Heart left ventricle (tissue), 16 donors: ENCODE data around the gene DPP10. TPM values are rescaled to one million over a fixed set of nuclear protein-coding genes. Genes with fewer than 3 reads are reported as not detected.

Source experiments
- ATAC-seq, 4 donors: fragments of 200-7000 bp; cut with Tn5 transposase; one replicate each; pipeline ENCODE4 v1.9.1; 2020 to 2022; ENCODE audit warnings: moderate library complexity in 4 of 4, mild to moderate bottlenecking in 3 of 4, moderate number of reproducible peaks in 1 of 4
- DNase-seq, 5 donors: peaks; one replicate each; pipeline ENCODE4 v3.0.0-alpha.2; 2020
- H3K27ac ChIP-seq, 12 donors: fragments of 200-600 bp; sonication (generic) in 4 of 12; one replicate each; pipeline versions ENCODE4 v1.5.0 to v1.8.0; 2016 to 2022; ENCODE audit warnings: mild to moderate bottlenecking in 2 of 12
- H3K27me3 ChIP-seq, 9 donors: fragments of 200-600 bp; sonication (generic) in 2 of 9; one replicate each; pipeline versions ENCODE4 v1.5.1 to v1.8.0; 2016 to 2022; ENCODE audit warnings: mild to moderate bottlenecking in 3 of 9
- H3K36me3 ChIP-seq, 9 donors: fragments of 200-600 bp; sonication (generic) in 2 of 9; one replicate each; pipeline versions ENCODE4 v1.5.0 to v1.8.0; 2018 to 2022; ENCODE audit warnings: mild to moderate bottlenecking in 2 of 9
- H3K4me1 ChIP-seq, 12 donors: fragments of 200-600 bp; sonication (generic) in 4 of 12; one replicate each; pipeline versions ENCODE4 v1.5.0 to v1.8.0; 2016 to 2022; ENCODE audit warnings: mild to moderate bottlenecking in 3 of 12
- H3K4me3 ChIP-seq, 12 donors: fragments of 200-600 bp; sonication (generic) in 4 of 12; one replicate each; pipeline versions ENCODE4 v1.5.0 to v1.8.0; 2017 to 2022; ENCODE audit warnings: mild to moderate bottlenecking in 9 of 12, moderate library complexity in 4 of 12
- H3K9me3 ChIP-seq, 12 donors: fragments of 200-600 bp; sonication (generic) in 4 of 12; one replicate each; pipeline versions ENCODE4 v1.5.0 to v1.8.0; 2016 to 2022; ENCODE audit warnings: mild to moderate bottlenecking in 1 of 12
- CTCF ChIP-seq, 12 donors: fragments of 200-600 bp; sonication (generic) in 4 of 12; IDR thresholded peaks; one replicate each; pipeline versions ENCODE4 v1.5.0 to v1.8.0; 2018 to 2022; ENCODE audit warnings: antibody characterized with exemption in 12 of 12, mild to moderate bottlenecking in 5 of 12
- POLR2A ChIP-seq, 2 donors: fragments of 450-650 bp; IDR thresholded peaks; one replicate each; pipeline ENCODE4 v1.6.1; 2017; ENCODE audit warnings: antibody characterized with exemption in 2 of 2, mild to moderate bottlenecking in 2 of 2, moderate library complexity in 2 of 2
- WGBS, 4 donors: extraction: QIAGEN DNeasy Blood & Tissue Kit in 2 of 4; methylation state at CpG; one replicate each; pipeline versions ENCODE4 v1.1.5 to v1.1.7; 2013 to 2018; 5-methylcytosine and 5-hydroxymethylcytosine counted together
- intact Hi-C, 10 donors: fragments of 100-400 bp; cut with DNase I; formaldehyde crosslinking; loops; one replicate each; pipeline versions ENCODE4 v1.11.1 to v1.14.2; 2022
- polyA plus RNA-seq, 2 donors: library from polyadenylated mRNA; stranded (reverse); fragments of 200-250 nt; gene quantifications; one replicate each; pipeline ENCODE4 v1.2.3, GENCODE V29; 2013
- total RNA-seq, 9 donors: library from RNA; depleted of rRNA in 2 of 9; stranded (reverse); fragments of >200 nt in 2 of 9; fragmentation: NEBNext Ultra II Directional in 3 of 9; extraction: Animal tissue kit (Norgen Biotek cat#: 25700) in 3 of 9; gene quantifications; one replicate each; pipeline versions ENCODE4 v1.1.0 to v1.2.4, GENCODE V29; 2016 to 2023
- donor health status: ischemic (EF 13 %, LVEDD 7.1; RV severe dilation, severe dysfunction).
- donor health status: healthy with polysubstance abuse.
- donor health status: DM: no; HTN: yes; CAD: no.
- donor health status: DM: no; HTN: no; CAD: no.
- donor health status: ischemic (EF 25% LVEDD 6.9; RV normal size, moderate dysfunction).
- donor health status: ischemic (EF 25% LVEDD 5.7; RV mildly dilated, moderate dysfunction).
- donor health status: healthy.
- donor health status: DM: yes; HTN: yes; CAD: no.
- donor health status: ischemic (EF 35%, LVEDD 5.7; RV mildly dilated, moderate dysfunction).
- donor health status: nonischemic (EF 11% LVEDD 7.7; RV severe dilation, severe dysfunction).
- donor health status: DM: yes; HTN: yes; CAD: no.
- donor health status: PGD.
- donor health status: ischemic (EF 29% LVEDD 5.4; RV normal size, mild dysfunction).
- donor health status: nonischemic (EF 23%, LVEDD 6.1; RV moderate dilation, normal function).

The DPP10 gene
- total and polyA plus RNA-seq, 11 donors = 0.88 TPM; not detected in 10

GRCh38 chr2:115543024-115543423 is 1100.6 kb downstream of the DPP10 start:
- H3K4me1 ChIP-seq = no peaks in the 10 kb centered on the region
- no peak for DNase-seq
- TF ChIP-seq POLR2A (IDR thresholded peaks at IDR 0.05) (no peak), CTCF (IDR thresholded peaks at IDR 0.05) (no peak)
- no peak overlapping the region for H3K27ac ChIP-seq
- WGBS, 4 donors = 67 to 74% (median 72%) methylated on average over 5 of the region's 5 CpGs
- intact Hi-C loops = no loop called here
- H3K27me3 ChIP-seq = no peaks in the 10 kb centered on the region
- H3K9me3 ChIP-seq = peaks cover 0 to 3% (median 0%) of the 10 kb centered on the region in 12 donors
- no peaks in the 10 kb centered on the region for H3K36me3 ChIP-seq
- no peak overlapping the region for H3K4me3 ChIP-seq
- no peak for ATAC-seq

GRCh38 chr2:115543461-115543860 is 1101.0 kb downstream of the DPP10 start:
- H3K4me3 ChIP-seq = no peak overlapping the region
- H3K27me3 ChIP-seq = no peaks in the 10 kb centered on the region
- DNase-seq = no peak
- H3K36me3 ChIP-seq = no peaks in the 10 kb centered on the region
- intact Hi-C loops = no loop called here
- H3K27ac ChIP-seq = no peak overlapping the region
- no peaks in the 10 kb centered on the region for H3K4me1 ChIP-seq
- peaks cover 0 to 3% (median 0%) of the 10 kb centered on the region in 12 donors for H3K9me3 ChIP-seq
- ATAC-seq = no peak
- no peak for TF ChIP-seq CTCF (IDR thresholded peaks at IDR 0.05)
- WGBS, 4 donors = 86 to 91% (median 88%) methylated on average over 4 of the region's 4 CpGs

- Histone ChIP-seq H3K27ac (no peak overlapping the region), H3K4me1 (no peaks in the 10 kb centered on the region), H3K27me3 (no peaks in the 10 kb centered on the region), H3K4me3 (no peak overlapping the region), H3K36me3 (no peaks in the 10 kb centered on the region), H3K9me3 (peaks cover 0 to 3% (median 0%) of the 10 kb centered on the region in 12 donors)
- DNase-seq = no peak
- ATAC-seq = no peak
- TF ChIP-seq POLR2A (IDR thresholded peaks at IDR 0.05) = no peak
- no peak for TF ChIP-seq CTCF (IDR thresholded peaks at IDR 0.05)
- intact Hi-C loops = no loop called here
- WGBS, 4 donors = 54 to 72% (median 62%) methylated on average over 1 of the region's 1 CpG
These were observed 1107.2 kb downstream of the DPP10 start for GRCh38 chr2:115549611-115550130.

- intact Hi-C loops = no loop called here
- no peaks in the 10 kb centered on the region for H3K27me3 ChIP-seq
- WGBS, 4 donors = 30 to 43% (median 38%) methylated on average over 2 of the region's 2 CpGs
- H3K4me3 ChIP-seq = no peak overlapping the region
- ATAC-seq = no peak
- H3K4me1 ChIP-seq = no peaks in the 10 kb centered on the region
- no peak for TF ChIP-seq CTCF (IDR thresholded peaks at IDR 0.05)
- H3K27ac ChIP-seq = no peak overlapping the region
- H3K9me3 ChIP-seq = peaks cover 0 to 2% (median 0%) of the 10 kb centered on the region in 12 donors
- no peaks in the 10 kb centered on the region for H3K36me3 ChIP-seq
- DNase-seq = no peak
These were observed 1110.3 kb downstream of the DPP10 start for GRCh38 chr2:115552726-115553125.
